Fibroblast of lung (primary cell): Measurements from ENCODE around the gene HELB. TPM values are rescaled to one million over a fixed set of nuclear protein-coding genes. Genes with fewer than 3 reads are reported as not detected.

ENCODE experiments used
- DNase-seq, 2 donors: peaks; one replicate each; pipeline versions ENCODE4 v3.0.0 to v3.0.0-alpha.2; 2010; ENCODE audit warnings: low read depth in 2 of 2
- H2AFZ ChIP-seq: 2 replicates; pipeline ENCODE4 v1.5.1; 2012; ENCODE audit warnings: low read length, control low read depth, inconsistent platforms
- H3K27ac ChIP-seq: 2 replicates; pipeline ENCODE4 v1.5.1; 2011; ENCODE audit warnings: low read length, control low read depth; ENCODE audit not compliant: insufficient read depth
- H3K27me3 ChIP-seq: 2 replicates; pipeline ENCODE4 v1.5.1; 2011; ENCODE audit warnings: mild to moderate bottlenecking, low read length; ENCODE audit not compliant: control insufficient read depth, insufficient read depth
- H3K36me3 ChIP-seq: 2 replicates; pipeline ENCODE4 v1.5.1; 2011; ENCODE audit warnings: low read length; ENCODE audit not compliant: control insufficient read depth, insufficient read depth
- H3K4me1 ChIP-seq: 2 replicates; pipeline ENCODE4 v1.5.1; 2011; ENCODE audit warnings: low read length; ENCODE audit not compliant: control insufficient read depth, insufficient read depth; ENCODE audit errors: extremely low read depth
- H3K4me2 ChIP-seq: 2 replicates; pipeline ENCODE4 v1.5.1; 2011; ENCODE audit warnings: low read length, control low read depth; ENCODE audit not compliant: insufficient read depth; ENCODE audit errors: extremely low read depth
- H3K4me3 ChIP-seq, 4 experiments: fragments of 200-600 bp in 1 of 4; sonication (generic) in 1 of 4; replicated peaks in 1 of 4; 2 replicates each; pipeline ENCODE4 v1.5.1; 2011 to 2016; ENCODE audit warnings: low read length in 4 of 4, low read depth in 3 of 4, mild to moderate bottlenecking in 3 of 4, control low read depth in 2 of 4, inconsistent platforms in 1 of 4, mixed read lengths in 1 of 4; ENCODE audit not compliant: insufficient read depth in 1 of 4; ENCODE audit errors: control extremely low read depth in 1 of 4
- H3K79me2 ChIP-seq: 2 replicates; pipeline ENCODE4 v1.5.1; 2012; ENCODE audit warnings: mild to moderate bottlenecking, low read length, inconsistent platforms; ENCODE audit not compliant: control insufficient read depth, insufficient read depth
- H3K9ac ChIP-seq: 2 replicates; pipeline ENCODE4 v1.5.1; 2011; ENCODE audit warnings: mild to moderate bottlenecking, low read length, control low read depth; ENCODE audit not compliant: insufficient read depth
- H3K9me3 ChIP-seq: 2 replicates; pipeline ENCODE4 v1.5.1; 2012; ENCODE audit warnings: low read depth, low read length; ENCODE audit not compliant: control insufficient read depth, insufficient read depth
- H4K20me1 ChIP-seq: 2 replicates; pipeline ENCODE4 v1.5.1; 2011; ENCODE audit warnings: low read length; ENCODE audit not compliant: control insufficient read depth, insufficient read depth; ENCODE audit errors: extremely low read depth
- EZH2 ChIP-seq: IDR thresholded peaks from 2 replicates; pipeline ENCODE4 v1.5.1; 2012; ENCODE audit warnings: low read length, control low read depth, mild to moderate bottlenecking; ENCODE audit errors: missing control alignments
- polyA plus RNA-seq, 2 donors: library from polyadenylated mRNA; depleted of rRNA in 1 of 2; stranded (reverse) in 1 of 2; unstranded in 1 of 2; fragments of >200 nt; gene quantifications; 2 replicates each; pipeline ENCODE4 v1.2.1, GENCODE V29; 2011 to 2012; ENCODE audit warnings: missing spikeins in 1 of 2
- total RNA-seq: library from RNA; depleted of rRNA; stranded (reverse); fragments of >200 nt; gene quantifications from 2 replicates; pipeline ENCODE4 v1.2.1, GENCODE V29; 2014
- TF ChIP-seq, protein P1 (sequence below), 2 donors: IDR thresholded peaks in 1 of 2; conservative IDR thresholded peaks in 1 of 2; 1 replicate in 1 of 2; 2 replicates in 1 of 2; pipeline ENCODE4 v1.5.1; 2011 to 2012; ENCODE audit warnings: low read length in 2 of 2, control low read depth in 1 of 2, inconsistent platforms in 1 of 2, low read depth in 1 of 2, mild to moderate bottlenecking in 1 of 2

Gene HELB
- total and polyA plus RNA-seq, 2 donors (not counting 1 experiment from before 2014, with no cell fraction given), result 1.2 to 3.1 TPM

DNA sequence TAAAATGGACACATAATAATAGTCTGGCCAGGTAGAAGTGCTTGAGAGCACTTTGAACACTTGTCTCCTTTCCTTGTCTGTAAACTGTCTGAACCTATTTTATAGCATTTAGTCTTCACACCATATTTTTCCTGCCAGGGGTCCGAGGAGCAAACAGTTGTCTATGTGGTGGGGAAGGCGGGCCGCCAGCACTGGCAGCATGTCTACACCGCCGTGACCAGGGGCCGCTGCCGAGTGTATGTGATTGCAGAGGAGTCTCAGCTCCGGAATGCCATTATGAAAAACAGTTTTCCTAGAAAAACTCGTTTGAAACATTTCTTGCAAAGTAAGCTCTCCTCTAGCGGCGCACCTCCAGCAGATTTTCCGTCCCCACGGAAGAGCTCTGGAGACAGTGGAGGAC lies 28.7 kb downstream of the HELB start:
- Histone ChIP-seq H4K20me1 (no peaks in the 10 kb centered on the region), H2AFZ (no peak overlapping the region), H3K27me3 (no peaks in the 10 kb centered on the region), H3K79me2 (no peaks in the 10 kb centered on the region), H3K4me3 (no peak overlapping the region), H3K36me3 (no peaks in the 10 kb centered on the region), H3K4me1 (no peaks in the 10 kb centered on the region), H3K9me3 (no peaks in the 10 kb centered on the region), H3K9ac (no peak overlapping the region), H3K4me2 (no peak overlapping the region), H3K27ac (no peak overlapping the region)
- TF ChIP-seq EZH2, result no peak
- TF ChIP-seq, protein P1, sequence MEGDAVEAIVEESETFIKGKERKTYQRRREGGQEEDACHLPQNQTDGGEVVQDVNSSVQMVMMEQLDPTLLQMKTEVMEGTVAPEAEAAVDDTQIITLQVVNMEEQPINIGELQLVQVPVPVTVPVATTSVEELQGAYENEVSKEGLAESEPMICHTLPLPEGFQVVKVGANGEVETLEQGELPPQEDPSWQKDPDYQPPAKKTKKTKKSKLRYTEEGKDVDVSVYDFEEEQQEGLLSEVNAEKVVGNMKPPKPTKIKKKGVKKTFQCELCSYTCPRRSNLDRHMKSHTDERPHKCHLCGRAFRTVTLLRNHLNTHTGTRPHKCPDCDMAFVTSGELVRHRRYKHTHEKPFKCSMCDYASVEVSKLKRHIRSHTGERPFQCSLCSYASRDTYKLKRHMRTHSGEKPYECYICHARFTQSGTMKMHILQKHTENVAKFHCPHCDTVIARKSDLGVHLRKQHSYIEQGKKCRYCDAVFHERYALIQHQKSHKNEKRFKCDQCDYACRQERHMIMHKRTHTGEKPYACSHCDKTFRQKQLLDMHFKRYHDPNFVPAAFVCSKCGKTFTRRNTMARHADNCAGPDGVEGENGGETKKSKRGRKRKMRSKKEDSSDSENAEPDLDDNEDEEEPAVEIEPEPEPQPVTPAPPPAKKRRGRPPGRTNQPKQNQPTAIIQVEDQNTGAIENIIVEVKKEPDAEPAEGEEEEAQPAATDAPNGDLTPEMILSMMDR (conservative IDR thresholded peaks at IDR 0.05 in 1 of 2, IDR thresholded peaks at IDR 0.05 in 1 of 2; ENCODE audit: low read depth in 1 of 2, low read length in 2 of 2), result no peak
- no peak for DNase-seq

DNA sequence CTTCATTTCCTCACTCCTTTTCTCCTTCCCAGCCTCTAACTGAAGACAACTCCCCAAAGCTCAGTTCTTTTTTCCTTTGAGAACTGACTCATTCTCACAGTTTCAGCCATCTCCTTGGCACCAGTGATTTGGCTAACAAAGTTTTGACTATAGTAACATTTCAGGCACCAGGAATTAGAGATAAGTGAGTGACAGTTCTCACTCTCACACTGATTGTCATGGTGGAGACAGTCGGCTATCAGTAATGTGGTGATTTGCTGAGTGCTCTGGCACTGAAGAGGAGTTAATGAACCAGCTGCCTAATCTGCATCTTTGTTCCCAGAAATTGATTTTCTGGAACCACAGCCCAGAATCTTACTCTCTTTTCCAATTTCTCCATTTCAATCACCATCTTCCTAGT lies 29.5 kb downstream of the HELB start:
- H3K36me3 ChIP-seq, result no peaks in the 10 kb centered on the region

DNA sequence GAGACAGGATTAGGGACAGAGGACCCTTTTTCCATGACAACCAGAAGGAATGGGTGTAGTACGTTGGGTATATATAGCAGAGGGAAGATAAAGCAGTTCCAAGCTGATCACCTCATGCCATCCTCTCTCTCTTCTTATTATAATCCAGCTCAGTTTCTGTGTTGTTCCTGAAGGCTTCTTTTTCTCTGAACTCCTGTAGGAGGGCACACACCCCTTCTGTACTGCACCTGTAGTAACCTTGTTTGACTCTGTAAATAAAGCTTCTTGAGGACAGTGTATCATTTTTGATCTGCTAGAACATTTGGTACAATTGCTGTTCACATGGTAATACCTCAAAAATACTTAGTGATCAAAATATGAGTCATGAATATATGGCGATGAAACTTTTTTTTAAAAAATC lies 33.5 kb downstream of the HELB start:
- Histone ChIP-seq H3K4me2 (no peak overlapping the region), H3K27ac (no peak overlapping the region), H4K20me1 (no peaks in the 10 kb centered on the region), H3K79me2 (no peaks in the 10 kb centered on the region), H3K27me3 (no peaks in the 10 kb centered on the region), H3K4me1 (no peaks in the 10 kb centered on the region), H3K9ac (no peak overlapping the region), H2AFZ (no peak overlapping the region), H3K36me3 (no peaks in the 10 kb centered on the region), H3K4me3 (no peak overlapping the region), H3K9me3 (no peaks in the 10 kb centered on the region)
- TF ChIP-seq, protein P1 (conservative IDR thresholded peaks at IDR 0.05 in 1 of 2, IDR thresholded peaks at IDR 0.05 in 1 of 2; ENCODE audit: low read depth in 1 of 2, low read length in 2 of 2), result no peak
- no peak for TF ChIP-seq EZH2
- DNase-seq, result no peak

More for the DNA sequence above, 29.5 kb downstream of the HELB start:
- Histone ChIP-seq H3K9me3 (no peaks in the 10 kb centered on the region), H2AFZ (no peak overlapping the region), H3K4me1 (no peaks in the 10 kb centered on the region), H3K27ac (no peak overlapping the region), H3K79me2 (no peaks in the 10 kb centered on the region), H3K4me2 (no peak overlapping the region), H4K20me1 (no peaks in the 10 kb centered on the region), H3K27me3 (no peaks in the 10 kb centered on the region), H3K4me3 (no peak overlapping the region), H3K9ac (no peak overlapping the region)
- TF ChIP-seq, protein P1 (conservative IDR thresholded peaks at IDR 0.05 in 1 of 2, IDR thresholded peaks at IDR 0.05 in 1 of 2; ENCODE audit: low read depth in 1 of 2, low read length in 2 of 2), result no peak
- no peak for TF ChIP-seq EZH2
- DNase-seq, result no peak
